Lower leg skin (tissue), 4 donors: ENCODE measurements around the gene TTYH2. TPM values are rescaled to one million over a fixed set of nuclear protein-coding genes. Genes with fewer than 3 reads are reported as not detected.

Experiments
- DNase-seq, 2 donors: peaks; one replicate each; pipeline ENCODE4 v3.0.0-alpha.2; 2019; ENCODE audit warnings: low spot score in 2 of 2
- H3K4me3 ChIP-seq: fragments of 200-600 bp; sonication (generic); 2 replicates; pipeline ENCODE4 v1.5.1; 2017; ENCODE audit warnings: mild to moderate bottlenecking, low read depth; ENCODE audit not compliant: poor library complexity, severe bottlenecking
- CTCF ChIP-seq, 3 donors: fragments of 450-650 bp; IDR thresholded peaks; one replicate each; pipeline ENCODE4 v1.5.1; 2016; ENCODE audit warnings: antibody characterized with exemption in 3 of 3, mild to moderate bottlenecking in 3 of 3, moderate library complexity in 2 of 3
- POLR2A ChIP-seq, 2 donors: fragments of 450-650 bp; IDR thresholded peaks; one replicate each; pipeline ENCODE4 v1.6.1; 2016 to 2017; ENCODE audit warnings: antibody characterized with exemption in 2 of 2, mild to moderate bottlenecking in 1 of 2, moderate library complexity in 1 of 2
- WGBS, 2 donors: methylation state at CpG; one replicate each; pipeline ENCODE4 v1.1.5; 2018; 5-methylcytosine and 5-hydroxymethylcytosine counted together
- intact Hi-C: fragments of 100-400 bp; cut with DNase I; formaldehyde crosslinking; loops from one replicate; pipeline ENCODE4 v1.15.0; 2023; ENCODE audit warnings: low total_unique reads
- total RNA-seq, 4 donors: library from RNA; depleted of rRNA; stranded (reverse); fragments of >200 nt; gene quantifications; one replicate each; pipeline ENCODE4 v1.1.0, GENCODE V29; 2016

The TTYH2 gene
- total RNA-seq, 4 donors from 2014 or later, result 4.3 to 12.7 (median 8.6) TPM

- intact Hi-C loops, result loop anchor here (10.0 kb wide), 1 partner anchor 150 kb away; the partner anchor contains the start of genes BTBD17 and GPR142
- no peak for TF ChIP-seq CTCF (IDR thresholded peaks at IDR 0.05)
- no peak for TF ChIP-seq POLR2A (IDR thresholded peaks at IDR 0.05)
- H3K4me3 ChIP-seq, result no peak overlapping the region
- no peak for DNase-seq
- 47 to 53% methylated on average over 15 to 16 of the region's 16 CpGs for WGBS, 2 donors
Measured at GRCh38 chr17:74214484-74215341, 1.3 kb downstream of the TTYH2 start.

GRCh38 chr17:74215342-74215727 is 2.0 kb downstream of the TTYH2 start:
- 49 to 93% methylated on average over 6 of the region's 6 CpGs for WGBS, 2 donors
- intact Hi-C loops, result loop anchor here (10.0 kb wide), 1 partner anchor 149 kb away; the partner anchor contains the start of genes BTBD17 and GPR142
- DNase-seq, result no peak

GRCh38 chr17:74216505-74216904 is 3.1 kb downstream of the TTYH2 start:
- no peak for DNase-seq
- no peak overlapping the region for H3K4me3 ChIP-seq
- WGBS, 2 donors, result 67 to 94% methylated on average over 4 to 5 of the region's 5 CpGs
- TF ChIP-seq POLR2A (IDR thresholded peaks at IDR 0.05) (no peak), CTCF (IDR thresholded peaks at IDR 0.05) (no peak)
- intact Hi-C loops, result loop anchor here (10.0 kb wide), 1 partner anchor 148 kb away; the partner anchor contains the start of genes BTBD17 and GPR142

More at GRCh38 chr17:74215342-74215727, 2.0 kb downstream of the TTYH2 start:
- TF ChIP-seq POLR2A (IDR thresholded peaks at IDR 0.05) (no peak), CTCF (IDR thresholded peaks at IDR 0.05) (no peak)
- no peak overlapping the region for H3K4me3 ChIP-seq

GRCh38 chr17:74217037-74217730 is 3.8 kb downstream of the TTYH2 start:
- H3K4me3 ChIP-seq, result no peak overlapping the region
- 68 to 72% methylated on average over 13 of the region's 13 CpGs for WGBS, 2 donors
- DNase-seq, result no peak
- intact Hi-C loops, result loop anchor here (10.0 kb wide), 1 partner anchor 148 kb away; the partner anchor contains the start of genes BTBD17 and GPR142
- no peak for TF ChIP-seq CTCF (IDR thresholded peaks at IDR 0.05)
- TF ChIP-seq POLR2A (IDR thresholded peaks at IDR 0.05), result no peak

GRCh38 chr17:74217888-74218287 is 4.5 kb downstream of the TTYH2 start:
- no peak for TF ChIP-seq CTCF (IDR thresholded peaks at IDR 0.05)
- TF ChIP-seq POLR2A (IDR thresholded peaks at IDR 0.05), result no peak
- intact Hi-C loops, result loop anchor here (10.0 kb wide), 1 partner anchor 147 kb away; the partner anchor contains the start of genes BTBD17 and GPR142
- DNase-seq, result no peak
- 82 to 84% methylated on average over 2 of the region's 2 CpGs for WGBS, 2 donors
- no peak overlapping the region for H3K4me3 ChIP-seq
